Tibial artery (tissue), 4 donors: Measurements from ENCODE around the gene CMTR1.

Experiments used
- DNase-seq, 2 donors: peaks; one replicate each; pipeline ENCODE4 v3.0.0-alpha.2; 2019
- H3K27ac ChIP-seq, 2 donors: fragments of 200-600 bp; sonication (generic) in 1 of 2; 1 replicate in 1 of 2; 2 replicates in 1 of 2; pipeline ENCODE4 v1.5.1; 2018 to 2019; ENCODE audit warnings: mild to moderate bottlenecking in 1 of 2
- H3K27me3 ChIP-seq, 2 donors: fragments of 200-600 bp; sonication (generic) in 1 of 2; one replicate each; pipeline versions ENCODE4 v1.5.1 to v1.6.0; 2016 to 2019
- H3K36me3 ChIP-seq, 3 donors: fragments of 200-600 bp; sonication (generic) in 2 of 3; one replicate each; pipeline ENCODE4 v1.5.1; 2016 to 2019; ENCODE audit warnings: mild to moderate bottlenecking in 2 of 3
- H3K4me1 ChIP-seq, 4 donors: fragments of 200-600 bp; sonication (generic) in 2 of 4; 1 replicate in 3 of 4; 2 replicates in 1 of 4; pipeline ENCODE4 v1.5.1; 2016 to 2019
- H3K4me3 ChIP-seq, 2 donors: fragments of 200-600 bp; sonication (generic) in 1 of 2; 1 replicate in 1 of 2; 2 replicates in 1 of 2; pipeline ENCODE4 v1.5.1; 2018 to 2019; ENCODE audit warnings: mild to moderate bottlenecking in 2 of 2
- H3K9me3 ChIP-seq, 3 donors: fragments of 200-600 bp; sonication (generic) in 1 of 3; one replicate each; pipeline ENCODE4 v1.5.1; 2016 to 2019
- intact Hi-C: fragments of 100-400 bp; cut with DNase I; formaldehyde crosslinking; loops from one replicate; pipeline ENCODE4 v1.15.0; 2023; ENCODE audit warnings: low total_unique reads
- TF ChIP-seq, protein P1 (sequence below), 2 experiments: fragments of 200-600 bp in 1 of 2; fragments of 450-650 bp in 1 of 2; IDR thresholded peaks; one replicate each; pipeline ENCODE4 v1.5.1; 2017 to 2019; ENCODE audit warnings: antibody characterized with exemption in 2 of 2, mild to moderate bottlenecking in 1 of 2, moderate library complexity in 1 of 2

Gene CMTR1

GRCh38 chr6:37406726-37407341, 26.2 kb upstream of the CMTR1 start:
- intact Hi-C loops, result no loop called here
- no peak for DNase-seq
- no peak overlapping the region for H3K4me3 ChIP-seq
- peaks cover 0 to 4% (median 0%) of the 10 kb centered on the region in 4 donors for H3K4me1 ChIP-seq
- H3K27me3 ChIP-seq, result no peaks in the 10 kb centered on the region
- no peaks in the 10 kb centered on the region for H3K36me3 ChIP-seq
- H3K9me3 ChIP-seq, result no peaks in the 10 kb centered on the region
- H3K27ac ChIP-seq, result no peak overlapping the region
- TF ChIP-seq, protein P1, sequence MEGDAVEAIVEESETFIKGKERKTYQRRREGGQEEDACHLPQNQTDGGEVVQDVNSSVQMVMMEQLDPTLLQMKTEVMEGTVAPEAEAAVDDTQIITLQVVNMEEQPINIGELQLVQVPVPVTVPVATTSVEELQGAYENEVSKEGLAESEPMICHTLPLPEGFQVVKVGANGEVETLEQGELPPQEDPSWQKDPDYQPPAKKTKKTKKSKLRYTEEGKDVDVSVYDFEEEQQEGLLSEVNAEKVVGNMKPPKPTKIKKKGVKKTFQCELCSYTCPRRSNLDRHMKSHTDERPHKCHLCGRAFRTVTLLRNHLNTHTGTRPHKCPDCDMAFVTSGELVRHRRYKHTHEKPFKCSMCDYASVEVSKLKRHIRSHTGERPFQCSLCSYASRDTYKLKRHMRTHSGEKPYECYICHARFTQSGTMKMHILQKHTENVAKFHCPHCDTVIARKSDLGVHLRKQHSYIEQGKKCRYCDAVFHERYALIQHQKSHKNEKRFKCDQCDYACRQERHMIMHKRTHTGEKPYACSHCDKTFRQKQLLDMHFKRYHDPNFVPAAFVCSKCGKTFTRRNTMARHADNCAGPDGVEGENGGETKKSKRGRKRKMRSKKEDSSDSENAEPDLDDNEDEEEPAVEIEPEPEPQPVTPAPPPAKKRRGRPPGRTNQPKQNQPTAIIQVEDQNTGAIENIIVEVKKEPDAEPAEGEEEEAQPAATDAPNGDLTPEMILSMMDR (IDR thresholded peaks at IDR 0.05), result no peak

DNA sequence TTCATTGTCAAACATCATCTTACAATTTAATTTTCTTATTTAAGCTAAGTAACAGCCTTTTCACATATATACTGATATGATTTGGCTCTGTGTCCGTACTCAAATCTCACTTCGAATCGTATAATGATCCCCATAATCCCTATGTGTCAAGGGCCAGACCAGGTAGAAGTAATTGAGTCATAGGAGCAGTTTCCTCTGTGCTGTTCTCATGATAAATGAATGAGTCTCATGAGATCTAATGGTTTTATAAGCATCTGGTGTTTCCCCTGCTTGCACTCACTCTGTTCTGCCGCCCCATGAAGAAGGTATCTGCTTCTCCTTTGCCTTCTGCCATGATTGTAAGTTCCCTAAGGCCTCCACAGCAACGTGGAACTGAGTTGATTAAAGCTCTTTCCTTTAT, 25.1 kb upstream of the CMTR1 start:
- intact Hi-C loops, result no loop called here

GRCh38 chr6:37409501-37409900, 23.5 kb upstream of the CMTR1 start:
- DNase-seq, result no peak
- Histone ChIP-seq H3K36me3 (no peaks in the 10 kb centered on the region), H3K9me3 (no peaks in the 10 kb centered on the region), H3K4me3 (no peak overlapping the region), H3K27me3 (no peaks in the 10 kb centered on the region), H3K27ac (no peak overlapping the region), H3K4me1 (peaks cover 0 to 4% (median 0%) of the 10 kb centered on the region in 4 donors)
- TF ChIP-seq, protein P1 (IDR thresholded peaks at IDR 0.05), result no peak
- intact Hi-C loops, result no loop called here

More for the DNA sequence above, 25.1 kb upstream of the CMTR1 start:
- Histone ChIP-seq H3K27me3 (no peaks in the 10 kb centered on the region), H3K27ac (no peak overlapping the region), H3K36me3 (no peaks in the 10 kb centered on the region), H3K9me3 (no peaks in the 10 kb centered on the region), H3K4me1 (peaks cover 0 to 4% (median 0%) of the 10 kb centered on the region in 4 donors), H3K4me3 (no peak overlapping the region)
- DNase-seq, result no peak
- TF ChIP-seq, protein P1 (IDR thresholded peaks at IDR 0.05), result no peak

- H3K36me3 ChIP-seq, result no peaks in the 10 kb centered on the region
- H3K4me1 ChIP-seq, result no peaks in the 10 kb centered on the region
- no peaks in the 10 kb centered on the region for H3K9me3 ChIP-seq
- H3K4me3 ChIP-seq, result no peak overlapping the region
- intact Hi-C loops, result no loop called here
- H3K27me3 ChIP-seq, result no peaks in the 10 kb centered on the region
- DNase-seq, result no peak
- TF ChIP-seq, protein P1 (IDR thresholded peaks at IDR 0.05), result no peak
- no peak overlapping the region for H3K27ac ChIP-seq
Measured at GRCh38 chr6:37417393-37417792, 15.6 kb upstream of the CMTR1 start.

DNA sequence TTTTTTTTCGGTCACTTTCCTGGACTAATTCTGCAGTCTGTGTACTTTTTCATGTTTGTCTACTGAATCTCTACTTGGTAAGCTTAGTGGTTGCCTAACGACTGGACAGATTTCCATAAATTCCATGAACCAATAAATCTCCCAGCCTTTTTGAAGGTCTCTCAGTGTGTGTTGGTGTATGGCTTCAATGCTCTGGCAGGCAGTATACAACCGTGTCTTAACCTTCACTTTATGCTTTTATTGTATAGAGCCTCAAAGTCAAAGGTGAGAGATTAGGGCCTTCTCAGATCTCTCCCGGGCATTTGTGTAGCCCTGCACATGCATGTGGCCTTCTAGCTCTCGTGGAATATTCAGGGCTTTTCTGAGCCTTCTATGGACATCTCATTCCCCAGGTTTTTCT, 14.3 kb upstream of the CMTR1 start:
- no peak overlapping the region for H3K4me3 ChIP-seq
- TF ChIP-seq, protein P1 (IDR thresholded peaks at IDR 0.05), result no peak
- no peaks in the 10 kb centered on the region for H3K4me1 ChIP-seq
- no peaks in the 10 kb centered on the region for H3K36me3 ChIP-seq
- no peak for DNase-seq
- H3K27me3 ChIP-seq, result no peaks in the 10 kb centered on the region
- no peak overlapping the region for H3K27ac ChIP-seq
- no peaks in the 10 kb centered on the region for H3K9me3 ChIP-seq
- intact Hi-C loops, result no loop called here
